Glutamatergic neuron (in vitro differentiated cells): ENCODE results near the gene LIN28B. TPM values are rescaled to one million over a fixed set of nuclear protein-coding genes. Genes with fewer than 3 reads are reported as not detected.
A peak's percentile ranks its signal among the peaks of the same experiment; 100 is the strongest.

Experiments
- DNase-seq: peaks from one replicate; pipeline ENCODE4 v3.0.0; 2022
- H3K27ac Mint-ChIP-seq: one replicate; pipeline ENCODE4 v1.8.0; 2020; ENCODE audit warnings: mild to moderate bottlenecking, mixed read lengths, inconsistent platforms; ENCODE audit not compliant: unreplicated experiment
- H3K27me3 Mint-ChIP-seq: one replicate; pipeline ENCODE4 v1.8.0; 2020; ENCODE audit warnings: mild to moderate bottlenecking, moderate library complexity, mixed read lengths, inconsistent platforms; ENCODE audit not compliant: unreplicated experiment
- H3K36me3 Mint-ChIP-seq: one replicate; pipeline ENCODE4 v1.8.0; 2020; ENCODE audit warnings: mild to moderate bottlenecking, mixed read lengths, inconsistent platforms; ENCODE audit not compliant: unreplicated experiment
- H3K4me1 Mint-ChIP-seq: one replicate; pipeline ENCODE4 v1.8.0; 2020; ENCODE audit warnings: mild to moderate bottlenecking, low read depth, mixed read lengths, inconsistent platforms; ENCODE audit not compliant: unreplicated experiment
- H3K4me3 Mint-ChIP-seq: one replicate; pipeline ENCODE4 v1.8.0; 2020; ENCODE audit warnings: mild to moderate bottlenecking, mixed read lengths, inconsistent platforms; ENCODE audit not compliant: unreplicated experiment
- H3K9me3 Mint-ChIP-seq: one replicate; pipeline ENCODE4 v1.8.0; 2020; ENCODE audit warnings: mild to moderate bottlenecking, moderate library complexity, mixed read lengths, inconsistent platforms; ENCODE audit not compliant: unreplicated experiment
- CTCF ChIP-seq: fragments of 200-600 bp; sonication (generic); IDR thresholded peaks from one replicate; pipeline ENCODE4 v1.5.0; 2021; ENCODE audit not compliant: partially characterized antibody, unreplicated experiment
- total RNA-seq: library from RNA; stranded (reverse); fragmentation: NEBNext Ultra II Directional; extraction: Animal tissue kit (Norgen Biotek cat#: 25700); gene quantifications from one replicate; pipeline ENCODE4 v1.2.1, GENCODE V29; 2021; ENCODE audit not compliant: unreplicated experiment

The LIN28B gene
- total RNA-seq, 1 donor from 2014 or later = 105 TPM

- no peak for TF ChIP-seq CTCF
- H3K4me3 Mint-ChIP-seq = peak overlapping the region; percentile 93
- H3K4me1 Mint-ChIP-seq = peaks cover 22% of the 10 kb centered on the region
- H3K9me3 Mint-ChIP-seq = peaks cover 26% of the 10 kb centered on the region
- H3K27me3 Mint-ChIP-seq = peaks cover 13% of the 10 kb centered on the region
- no peaks in the 10 kb centered on the region for H3K36me3 Mint-ChIP-seq
- H3K27ac Mint-ChIP-seq = peak overlapping the region; percentile 99
- no peak for DNase-seq
Measured at GRCh38 chr6:104957301-104958177, 632 bp downstream of the LIN28B start.

- H3K27me3 Mint-ChIP-seq = peaks cover 13% of the 10 kb centered on the region
- peaks cover 21% of the 10 kb centered on the region for H3K9me3 Mint-ChIP-seq
- H3K27ac Mint-ChIP-seq = peak overlapping the region; percentile 99
- no peak for TF ChIP-seq CTCF
- H3K4me3 Mint-ChIP-seq = peak overlapping the region; percentile 93
- H3K4me1 Mint-ChIP-seq = peaks cover 19% of the 10 kb centered on the region
- no peaks in the 10 kb centered on the region for H3K36me3 Mint-ChIP-seq
- no peak for DNase-seq
Measured at GRCh38 chr6:104958178-104959025, 1.5 kb downstream of the LIN28B start.

- Mint-ChIP-seq H3K27me3 (peaks cover 13% of the 10 kb centered on the region), H3K4me3 (peak overlapping the region; percentile 93), H3K36me3 (no peaks in the 10 kb centered on the region), H3K27ac (peak overlapping the region; percentile 99), H3K9me3 (peaks cover 19% of the 10 kb centered on the region), H3K4me1 (peaks cover 16% of the 10 kb centered on the region)
- TF ChIP-seq CTCF = no peak
- no peak for DNase-seq
Measured at GRCh38 chr6:104959026-104959858, 2.3 kb downstream of the LIN28B start.

GRCh38 chr6:104969108-104969507 lies 12.2 kb downstream of the LIN28B start:
- H3K27me3 Mint-ChIP-seq = no peaks in the 10 kb centered on the region
- no peak overlapping the region for H3K4me3 Mint-ChIP-seq
- peak overlapping the region; percentile 12 for H3K27ac Mint-ChIP-seq
- TF ChIP-seq CTCF = no peak
- no peaks in the 10 kb centered on the region for H3K9me3 Mint-ChIP-seq
- H3K36me3 Mint-ChIP-seq = no peaks in the 10 kb centered on the region
- H3K4me1 Mint-ChIP-seq = peaks cover 20% of the 10 kb centered on the region
- no peak for DNase-seq
